Duodenal mucosa (tissue), 2 donors: ENCODE results near the gene HOMER3.
"Not testable (repeated sequence)": the region's sequence is repeated elsewhere in the genome, so short reads cannot be mapped to it uniquely, and the experiment has no call there.

Source experiments
- H3K27ac ChIP-seq: one replicate; pipeline ENCODE4 v1.7.0; 2013; ENCODE audit warnings: low read depth, low read length
- H3K27me3 ChIP-seq, 2 donors: one replicate each; pipeline ENCODE4 v1.7.0; 2013; ENCODE audit warnings: low read length in 2 of 2, control low read depth in 1 of 2; ENCODE audit not compliant: insufficient read depth in 2 of 2, control insufficient read depth in 1 of 2
- H3K36me3 ChIP-seq, 2 donors: one replicate each; pipeline ENCODE4 v1.7.0; 2013; ENCODE audit warnings: low read length in 2 of 2, control low read depth in 1 of 2; ENCODE audit not compliant: insufficient read depth in 2 of 2, control insufficient read depth in 1 of 2
- H3K4me1 ChIP-seq, 2 donors: one replicate each; pipeline ENCODE4 v1.7.0; 2013; ENCODE audit warnings: low read length in 2 of 2, control low read depth in 1 of 2; ENCODE audit not compliant: insufficient read depth in 2 of 2, control insufficient read depth in 1 of 2
- H3K4me3 ChIP-seq, 2 donors: one replicate each; pipeline ENCODE4 v1.7.0; 2013; ENCODE audit warnings: low read length in 2 of 2, low read depth in 1 of 2
- H3K9ac ChIP-seq, 2 donors: one replicate each; pipeline ENCODE4 v1.7.0; 2013; ENCODE audit warnings: low read length in 2 of 2, low read depth in 1 of 2
- H3K9me3 ChIP-seq, 2 donors: one replicate each; pipeline ENCODE4 v1.7.0; 2013; ENCODE audit warnings: low read length in 2 of 2, control low read depth in 1 of 2; ENCODE audit not compliant: control insufficient read depth in 1 of 2

Gene HOMER3

GRCh38 chr19:18924684-18925213 is 16.3 kb downstream of the HOMER3 start:
- peaks cover 7 to 12% of the 10 kb centered on the region in 2 donors for H3K4me1 ChIP-seq
- no peak overlapping the region for H3K27ac ChIP-seq
- no peak overlapping the region for H3K4me3 ChIP-seq
- H3K27me3 ChIP-seq = no peaks in the 10 kb centered on the region
- H3K9ac ChIP-seq = no peak overlapping the region
- H3K9me3 ChIP-seq = no peaks in the 10 kb centered on the region
- peaks cover 28 to 67% of the 10 kb centered on the region in 2 donors for H3K36me3 ChIP-seq

GRCh38 chr19:18922228-18922985 is 18.6 kb downstream of the HOMER3 start:
- Histone ChIP-seq H3K9me3 (no peaks in the 10 kb centered on the region), H3K36me3 (peaks cover 25 to 51% of the 10 kb centered on the region in 2 donors), H3K9ac (no peak overlapping the region), H3K27ac (no peak overlapping the region), H3K27me3 (no peaks in the 10 kb centered on the region), H3K4me3 (no peak overlapping the region), H3K4me1 (peaks cover 7 to 26% of the 10 kb centered on the region in 2 donors)

- Histone ChIP-seq H3K36me3 (peaks cover 25 to 48% of the 10 kb centered on the region in 2 donors), H3K9ac (no peak overlapping the region), H3K4me1 (peaks cover 7 to 26% of the 10 kb centered on the region in 2 donors)
Observed at GRCh38 chr19:18921593-18921992, 19.4 kb downstream of the HOMER3 start.

GRCh38 chr19:18920400-18920799 is 20.6 kb downstream of the HOMER3 start:
- Histone ChIP-seq H3K9me3 (no peaks in the 10 kb centered on the region), H3K27ac (no peak overlapping the region), H3K9ac (peak overlapping the region; percentile 79 to 92), H3K27me3 (no peaks in the 10 kb centered on the region), H3K4me3 (peak overlapping the region; percentile 96 to 99), H3K36me3 (peaks cover 18 to 45% of the 10 kb centered on the region in 2 donors), H3K4me1 (peaks cover 7 to 26% of the 10 kb centered on the region in 2 donors)

More at GRCh38 chr19:18921593-18921992, 19.4 kb downstream of the HOMER3 start:
- Histone ChIP-seq H3K27ac (no peak overlapping the region), H3K4me3 (no peak overlapping the region), H3K9me3 (no peaks in the 10 kb centered on the region), H3K27me3 (no peaks in the 10 kb centered on the region)

- no peak overlapping the region for H3K27ac ChIP-seq
- peak overlapping the region; percentile 96 to 99 for H3K4me3 ChIP-seq
- peak overlapping the region; percentile 79 to 92 for H3K9ac ChIP-seq
- peaks cover 17 to 47% of the 10 kb centered on the region in 2 donors for H3K36me3 ChIP-seq
- H3K27me3 ChIP-seq = no peaks in the 10 kb centered on the region
- H3K4me1 ChIP-seq = peaks cover 7 to 29% of the 10 kb centered on the region in 2 donors
- no peaks in the 10 kb centered on the region for H3K9me3 ChIP-seq
Observed at GRCh38 chr19:18919900-18920214, 21.2 kb downstream of the HOMER3 start.

GRCh38 chr19:18919086-18919899 is 21.7 kb downstream of the HOMER3 start, which contains the start of the genes COPE and DDX49:
Gene COPE, minus strand, starts transcription at chr19:18919387. Its CDS starts 39 bp downstream, at chr19:18919348.
Gene DDX49, plus strand, starts transcription at chr19:18919715. Its CDS starts 27 bp downstream, at chr19:18919742.
- Histone ChIP-seq H3K36me3 (peaks cover 11 to 45% of the 10 kb centered on the region in 2 donors), H3K4me1 (peaks cover 7 to 29% of the 10 kb centered on the region in 2 donors), H3K27ac (peak within 1 kb of the TSS; percentile 75), H3K9ac (peak within 1 kb of the TSS; percentile 92 to 94), H3K27me3 (no peaks in the 10 kb centered on the region), H3K9me3 (no peaks in the 10 kb centered on the region), H3K4me3 (peak within 1 kb of the TSS; percentile 100)

GRCh38 chr19:18917593-18917992 is 23.4 kb downstream of the HOMER3 start:
- H3K4me1 ChIP-seq = peaks cover 7 to 29% of the 10 kb centered on the region in 2 donors
- peak overlapping the region in 1 of 2 donors; percentile 16 for H3K4me3 ChIP-seq

GRCh38 chr19:18915639-18916038 is 25.4 kb downstream of the HOMER3 start:
- Histone ChIP-seq H3K4me1 (peaks cover 7 to 25% of the 10 kb centered on the region in 2 donors), H3K27ac (no peak overlapping the region), H3K27me3 (no peaks in the 10 kb centered on the region), H3K9ac (no peak overlapping the region), H3K4me3 (no peak overlapping the region), H3K36me3 (peaks cover 0 to 36% of the 10 kb centered on the region in 2 donors), H3K9me3 (no peaks in the 10 kb centered on the region)

More at GRCh38 chr19:18917593-18917992, 23.4 kb downstream of the HOMER3 start:
- H3K27me3 ChIP-seq, H3K27ac ChIP-seq, H3K9ac ChIP-seq, H3K9me3 ChIP-seq: not testable (repeated sequence)
- H3K36me3 ChIP-seq = peaks cover 8 to 45% of the 10 kb centered on the region in 2 donors

GRCh38 chr19:18913466-18913865 is 27.6 kb downstream of the HOMER3 start:
- no peak overlapping the region for H3K9ac ChIP-seq
- H3K4me3 ChIP-seq = no peak overlapping the region
- H3K9me3 ChIP-seq = no peaks in the 10 kb centered on the region
- H3K27me3 ChIP-seq = no peaks in the 10 kb centered on the region
- peaks cover 6 to 51% of the 10 kb centered on the region in 2 donors for H3K36me3 ChIP-seq
- H3K4me1 ChIP-seq = peaks cover 0 to 14% of the 10 kb centered on the region in 2 donors
- no peak overlapping the region for H3K27ac ChIP-seq
